GM12864 (cell line): ENCODE results near the gene ARID1B.

ENCODE experiments used
- DNase-seq: peaks from one replicate; pipeline ENCODE4 v3.0.0-alpha.2; 2011; ENCODE audit warnings: low read depth
- H3K4me3 ChIP-seq: 2 replicates; pipeline ENCODE4 v1.5.1; 2011; ENCODE audit warnings: mild to moderate bottlenecking, low read depth, low read length, control low read depth
- TF ChIP-seq, protein P1 (sequence below): IDR thresholded peaks from 2 replicates; pipeline ENCODE4 v1.5.1; 2011; ENCODE audit warnings: low read depth, mild to moderate bottlenecking, moderate library complexity, low read length, control low read depth, inconsistent platforms; ENCODE audit errors: missing control alignments

Gene ARID1B

DNA sequence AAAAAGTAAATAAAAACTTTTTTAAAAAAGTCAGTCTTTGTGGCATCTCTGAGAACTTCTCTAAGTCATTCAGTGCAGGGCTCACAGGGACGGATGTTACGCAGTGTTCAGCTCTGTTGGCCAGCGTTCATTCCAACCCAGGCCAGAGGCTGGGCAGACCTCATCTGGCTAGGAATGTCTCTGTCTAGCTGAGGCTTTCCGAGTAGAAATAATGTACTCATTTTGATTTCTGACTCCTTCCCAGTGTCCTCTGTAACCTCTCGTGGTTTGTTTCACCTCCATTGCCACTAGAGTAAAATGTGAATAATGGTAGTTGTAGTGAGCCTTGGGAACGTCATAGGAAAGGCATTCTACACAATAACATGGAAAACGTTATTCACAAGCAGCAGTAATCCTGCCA lies 411.0 kb downstream of the ARID1B start:
- TF ChIP-seq, protein P1, sequence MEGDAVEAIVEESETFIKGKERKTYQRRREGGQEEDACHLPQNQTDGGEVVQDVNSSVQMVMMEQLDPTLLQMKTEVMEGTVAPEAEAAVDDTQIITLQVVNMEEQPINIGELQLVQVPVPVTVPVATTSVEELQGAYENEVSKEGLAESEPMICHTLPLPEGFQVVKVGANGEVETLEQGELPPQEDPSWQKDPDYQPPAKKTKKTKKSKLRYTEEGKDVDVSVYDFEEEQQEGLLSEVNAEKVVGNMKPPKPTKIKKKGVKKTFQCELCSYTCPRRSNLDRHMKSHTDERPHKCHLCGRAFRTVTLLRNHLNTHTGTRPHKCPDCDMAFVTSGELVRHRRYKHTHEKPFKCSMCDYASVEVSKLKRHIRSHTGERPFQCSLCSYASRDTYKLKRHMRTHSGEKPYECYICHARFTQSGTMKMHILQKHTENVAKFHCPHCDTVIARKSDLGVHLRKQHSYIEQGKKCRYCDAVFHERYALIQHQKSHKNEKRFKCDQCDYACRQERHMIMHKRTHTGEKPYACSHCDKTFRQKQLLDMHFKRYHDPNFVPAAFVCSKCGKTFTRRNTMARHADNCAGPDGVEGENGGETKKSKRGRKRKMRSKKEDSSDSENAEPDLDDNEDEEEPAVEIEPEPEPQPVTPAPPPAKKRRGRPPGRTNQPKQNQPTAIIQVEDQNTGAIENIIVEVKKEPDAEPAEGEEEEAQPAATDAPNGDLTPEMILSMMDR: no peak
- DNase-seq: no peak
- H3K4me3 ChIP-seq: no peak overlapping the region

DNA sequence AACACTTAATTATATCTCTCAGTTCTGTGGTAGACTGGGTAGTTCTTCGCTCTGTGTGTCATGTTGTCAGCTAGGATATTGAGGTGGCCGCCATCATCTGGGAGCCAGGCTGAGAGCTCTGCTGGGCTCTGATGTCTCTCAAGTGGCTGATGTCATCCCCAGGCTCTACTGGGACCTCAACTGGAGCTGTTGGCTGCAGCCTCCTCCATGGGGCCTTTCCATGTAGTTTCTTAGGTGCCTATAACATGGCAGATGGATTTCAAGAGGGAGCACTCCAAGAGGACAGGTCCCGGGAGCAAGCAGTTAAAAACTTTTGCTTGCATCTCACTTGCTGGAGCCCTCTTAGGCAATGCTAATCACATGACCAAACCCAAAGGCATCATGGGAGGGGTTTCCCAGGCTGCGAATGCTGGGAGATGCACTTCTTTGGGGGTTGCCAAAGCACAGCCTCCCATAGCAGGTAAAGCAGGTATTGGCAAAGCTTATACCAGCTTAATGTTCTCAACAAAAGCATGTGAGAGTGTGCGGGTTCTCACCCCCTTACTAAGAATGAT lies 416.3 kb downstream of the ARID1B start:
- H3K4me3 ChIP-seq: no peak overlapping the region
- TF ChIP-seq, protein P1: no peak
- DNase-seq: no peak

DNA sequence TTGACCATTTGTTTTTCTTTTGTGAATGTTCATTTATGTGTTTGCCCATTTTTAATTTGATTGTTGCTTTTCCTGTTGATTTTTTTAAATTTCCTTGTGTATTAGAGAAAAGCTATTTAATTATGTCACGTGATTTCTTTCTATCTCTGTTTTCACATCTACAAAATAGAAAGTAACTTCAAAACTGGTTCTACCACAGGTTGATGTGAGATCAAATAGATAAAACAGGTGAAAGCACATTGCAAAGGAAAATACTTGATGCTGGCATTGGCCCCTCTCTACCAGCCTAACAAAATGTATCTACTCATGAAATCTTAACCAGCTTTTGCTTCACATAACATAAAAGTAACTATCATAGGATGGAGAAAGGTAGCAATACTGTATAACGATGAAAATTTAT lies 416.9 kb downstream of the ARID1B start:
- TF ChIP-seq, protein P1: no peak
- H3K4me3 ChIP-seq: no peak overlapping the region
- no peak for DNase-seq

DNA sequence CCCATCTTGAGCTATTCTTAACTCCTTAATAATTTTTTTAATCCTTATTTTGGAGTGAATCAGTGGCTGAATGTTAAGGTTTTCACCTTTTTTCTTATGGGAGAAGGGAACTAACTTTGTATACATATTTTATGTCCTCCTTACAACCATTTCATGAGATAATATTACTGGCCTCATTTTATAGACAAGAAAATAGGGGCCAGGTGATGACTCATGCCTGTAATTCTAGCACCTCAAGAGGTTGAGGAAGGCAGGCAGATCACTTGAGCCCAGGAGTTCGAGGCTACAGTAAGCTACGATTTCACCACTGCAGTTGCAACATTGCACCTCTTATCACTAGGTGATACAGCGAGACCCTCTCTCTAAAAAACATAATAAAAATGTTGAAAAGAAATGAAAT lies 417.5 kb downstream of the ARID1B start:
- DNase-seq: no peak
- TF ChIP-seq, protein P1: no peak
- H3K4me3 ChIP-seq: no peak overlapping the region

DNA sequence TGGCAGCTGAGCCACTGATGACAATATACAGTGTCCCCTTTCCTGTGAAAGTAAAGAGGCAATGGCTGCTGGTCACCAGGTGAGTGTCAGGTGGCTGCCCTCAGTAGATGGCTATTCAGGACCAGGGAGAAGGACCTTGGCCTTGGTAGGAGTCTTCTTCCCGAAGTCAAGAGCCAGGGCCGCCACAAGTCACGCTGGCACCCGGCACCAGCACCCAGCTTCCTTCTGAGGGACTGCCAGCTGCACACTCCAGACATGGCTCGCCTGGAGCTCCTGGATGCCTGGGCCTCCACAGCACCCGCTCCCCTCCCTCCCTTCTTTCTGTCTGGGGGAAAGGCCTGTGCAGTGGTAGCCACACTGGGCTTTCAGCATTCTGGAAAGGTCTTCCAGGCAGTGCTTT lies 419.2 kb downstream of the ARID1B start:
- no peak overlapping the region for H3K4me3 ChIP-seq
- TF ChIP-seq, protein P1: no peak
- no peak for DNase-seq

DNA sequence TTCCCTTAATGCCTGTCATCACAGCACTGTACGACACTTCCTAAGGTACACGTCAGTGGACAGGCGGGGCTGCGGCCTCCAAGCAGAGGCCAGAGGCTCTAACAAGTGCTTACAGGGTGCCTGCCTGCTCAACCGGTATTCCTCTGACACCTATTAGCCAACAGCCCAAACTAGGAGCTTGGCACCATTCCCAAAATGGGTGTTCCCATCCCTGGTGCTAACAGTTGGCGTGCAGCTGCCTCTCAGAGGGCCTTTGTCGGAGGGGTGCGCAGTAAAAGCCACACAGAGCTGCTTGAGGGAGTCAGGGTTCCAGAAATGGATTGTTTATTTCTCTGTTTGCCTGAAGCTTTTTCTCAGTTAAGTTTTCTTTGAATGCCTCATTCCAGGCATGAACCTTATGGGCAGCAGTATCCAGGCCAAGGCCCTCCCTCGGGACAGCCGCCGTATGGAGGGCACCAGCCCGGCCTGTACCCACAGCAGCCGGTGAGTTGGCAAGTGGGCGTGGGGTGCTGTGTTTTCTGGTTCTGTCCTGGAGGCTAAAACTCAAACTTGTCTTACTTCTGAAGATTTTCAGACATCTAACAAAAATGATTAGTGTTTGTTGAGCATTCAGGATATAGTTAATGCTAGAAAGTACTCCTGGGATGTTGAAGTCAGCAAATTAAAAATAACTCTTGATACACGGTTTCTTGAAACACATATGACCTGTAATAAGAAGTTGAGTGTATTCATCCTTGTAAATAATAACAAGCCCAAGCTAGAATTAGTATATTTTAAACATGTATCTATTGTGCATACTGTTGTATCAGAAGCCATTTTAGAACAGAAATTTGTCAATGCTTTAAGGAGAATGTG lies 421.5 kb downstream of the ARID1B start:
- no peak overlapping the region for H3K4me3 ChIP-seq
- TF ChIP-seq, protein P1: no peak
- no peak for DNase-seq

DNA sequence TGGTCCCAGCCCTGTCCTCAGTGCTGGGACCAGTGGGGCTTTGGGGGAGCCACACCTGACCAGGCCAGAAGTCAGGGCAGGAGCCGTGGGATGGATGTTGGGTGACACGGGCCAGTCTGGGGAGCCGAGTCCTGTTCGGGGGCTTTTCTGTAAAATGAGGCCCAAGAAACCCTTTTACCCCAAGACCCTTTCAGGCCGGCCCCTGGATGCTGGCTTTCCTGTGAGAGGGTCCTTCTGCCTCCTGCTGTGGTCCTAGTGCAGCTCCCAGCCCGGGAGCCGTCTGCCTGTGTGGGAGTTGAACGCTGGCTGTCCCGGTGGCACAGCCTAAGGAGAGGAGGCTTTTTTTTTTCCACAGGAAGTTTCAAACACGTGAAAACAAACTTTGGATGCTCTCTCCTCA lies 422.9 kb downstream of the ARID1B start:
- no peak for DNase-seq
- TF ChIP-seq, protein P1: no peak
- no peak overlapping the region for H3K4me3 ChIP-seq
